K562 (cell line): ENCODE measurements around the gene COA4. TPM values are rescaled to one million over a fixed set of nuclear protein-coding genes. Genes with fewer than 3 reads are reported as not detected.

ENCODE experiments used
- CEBPG ChIP-seq, 3 experiments: fragments of 200-800 bp in 1 of 3; sonication (Bioruptor generic) in 1 of 3; sonication (generic) in 1 of 3; formaldehyde crosslinking in 1 of 3; IDR thresholded peaks in 2 of 3; conservative IDR thresholded peaks in 1 of 3; 2 replicates each; pipeline versions ENCODE4 v1.6.1 to v1.8.0; 2016 to 2022; ENCODE audit warnings: missing compliant biosample characterization in 2 of 3, missing genetic modification characterization in 2 of 3, mild to moderate bottlenecking in 1 of 3, missing genetic modification reagents in 1 of 3
- FOSL1 ChIP-seq: fragments of 200-800 bp; sonication (Bioruptor generic); conservative IDR thresholded peaks from 2 replicates; pipeline ENCODE4 v1.6.1; 2016; ENCODE audit warnings: missing genetic modification characterization, missing compliant biosample characterization
- JUN ChIP-seq, 2 experiments: sonication (generic) in 1 of 2; formaldehyde crosslinking in 1 of 2; IDR thresholded peaks; 2 replicates each; pipeline versions ENCODE4 v1.6.1 to v1.8.0; 2012 to 2022; ENCODE audit warnings: borderline replicate concordance in 2 of 2, mild to moderate bottlenecking in 2 of 2, improper control_type of control experiment in 1 of 2, low read depth in 1 of 2, low read length in 1 of 2, missing genetic modification reagents in 1 of 2
- JUND ChIP-seq, 2 experiments: IDR thresholded peaks; 2 replicates in 1 of 2; 3 replicates in 1 of 2; pipeline ENCODE4 v1.6.1; 2011; ENCODE audit warnings: borderline replicate concordance in 2 of 2, low read depth in 2 of 2, low read length in 2 of 2, improper control_type of control experiment in 1 of 2, missing biosample characterization in 1 of 2, missing genetic modification characterization in 1 of 2, missing genetic modification reagents in 1 of 2
- NR2C1 ChIP-seq, 2 experiments: fragments of 450-650 bp; IDR thresholded peaks; 2 replicates each; pipeline ENCODE4 v1.6.1; 2017; ENCODE audit warnings: mild to moderate bottlenecking in 2 of 2, antibody characterized with exemption in 1 of 2, inconsistent platforms in 1 of 2, missing compliant biosample characterization in 1 of 2, missing genetic modification characterization in 1 of 2
- NR2C2 ChIP-seq, 2 experiments: fragments of 200-800 bp in 1 of 2; sonication (Bioruptor generic) in 1 of 2; sonication (generic) in 1 of 2; formaldehyde crosslinking in 1 of 2; IDR thresholded peaks; 2 replicates each; pipeline versions ENCODE4 v1.6.1 to v1.8.0; 2016 to 2022; ENCODE audit warnings: mild to moderate bottlenecking in 1 of 2, missing compliant biosample characterization in 1 of 2, missing genetic modification characterization in 1 of 2, missing genetic modification reagents in 1 of 2
- PTTG1 ChIP-seq: fragments of 450-650 bp; IDR thresholded peaks from 2 replicates; pipeline ENCODE4 v1.6.1; 2016; ENCODE audit warnings: low read depth, mild to moderate bottlenecking, missing genetic modification characterization, missing compliant biosample characterization
- RAD21 ChIP-seq, 2 experiments: fragments of 250-450 bp in 1 of 2; fragments of 450-650 bp in 1 of 2; sonication (Bioruptor Pico) in 1 of 2; formaldehyde crosslinking in 1 of 2; IDR thresholded peaks in 1 of 2; conservative IDR thresholded peaks in 1 of 2; 2 replicates each; pipeline versions ENCODE4 v1.4.0 to v1.8.0; 2020 to 2022; ENCODE audit warnings: mild to moderate bottlenecking in 2 of 2, moderate library complexity in 1 of 2
- RBM22 ChIP-seq: fragments of 200-400 bp; formaldehyde crosslinking; IDR thresholded peaks from 2 replicates; pipeline ENCODE4 v1.6.1; 2018; ENCODE audit warnings: low read length, low read depth; ENCODE audit not compliant: poor library complexity, severe bottlenecking
- RUNX1 ChIP-seq: sonication (generic); IDR thresholded peaks from 2 replicates; pipeline ENCODE4 v1.6.1; 2016; ENCODE audit warnings: antibody characterized with exemption, low read depth
- SUPT5H ChIP-seq: fragments of 450-650 bp; IDR thresholded peaks from 2 replicates; pipeline ENCODE4 v1.6.1; 2016
- YBX1 ChIP-seq: fragments of 450-650 bp; IDR thresholded peaks from 2 replicates; pipeline ENCODE4 v1.7.1; 2016; ENCODE audit warnings: mild to moderate bottlenecking
- ZBTB33 ChIP-seq: sonication (generic); formaldehyde crosslinking; IDR thresholded peaks from 2 replicates; pipeline ENCODE4 v1.8.1; 2023; ENCODE audit warnings: mild to moderate bottlenecking, missing genetic modification reagents
- polyA plus RNA-seq, 8 experiments: library from polyadenylated mRNA; depleted of rRNA in 4 of 8; stranded (reverse) in 5 of 8; unstranded in 3 of 8; fragments of >200 nt; fragmentation: Nextera tagmentation in 2 of 8; fragmentation: Illumina TruSeq in 1 of 8; extraction: Ambion mirVana in 2 of 8; extraction: Trizol in 1 of 8; gene quantifications; 2 replicates each; pipeline versions ENCODE4 v1.2.1 to v1.2.3, GENCODE V29; 2011 to 2014; ENCODE audit warnings: inconsistent platforms in 1 of 8, missing spikeins in 1 of 8
- total RNA-seq, 7 experiments: library from RNA; depleted of rRNA in 6 of 7; stranded (reverse); fragments of >200 nt in 6 of 7; fragmentation: Illumina TruSeq in 2 of 7; extraction: Trizol in 2 of 7; gene quantifications; 2 replicates each; pipeline versions ENCODE4 v1.2.1 to v1.2.3, GENCODE V29; 2011 to 2021; ENCODE audit warnings: low replicate concordance in 1 of 7
- TF ChIP-seq, protein P1 (sequence below): sonication (generic); formaldehyde crosslinking; IDR thresholded peaks from 2 replicates; pipeline ENCODE4 v1.8.0; 2023; ENCODE audit warnings: missing genetic modification reagents, mild to moderate bottlenecking, borderline replicate concordance
- TF ChIP-seq, protein P2 (sequence below), 2 experiments: fragments of 450-650 bp in 1 of 2; sonication (generic) in 1 of 2; formaldehyde crosslinking in 1 of 2; IDR thresholded peaks in 1 of 2; conservative IDR thresholded peaks in 1 of 2; 2 replicates each; pipeline versions ENCODE4 v1.6.1 to v1.8.1; 2016 to 2023; ENCODE audit warnings: mild to moderate bottlenecking in 2 of 2, moderate library complexity in 2 of 2, inconsistent platforms in 1 of 2, missing genetic modification reagents in 1 of 2

The COA4 gene
- total and polyA plus RNA-seq, 9 of the 15 experiments (the other 6 are each of a cell fraction or from before 2014, with no cell fraction given): 108 to 255 (median 152) TPM

- TF ChIP-seq, protein P1, sequence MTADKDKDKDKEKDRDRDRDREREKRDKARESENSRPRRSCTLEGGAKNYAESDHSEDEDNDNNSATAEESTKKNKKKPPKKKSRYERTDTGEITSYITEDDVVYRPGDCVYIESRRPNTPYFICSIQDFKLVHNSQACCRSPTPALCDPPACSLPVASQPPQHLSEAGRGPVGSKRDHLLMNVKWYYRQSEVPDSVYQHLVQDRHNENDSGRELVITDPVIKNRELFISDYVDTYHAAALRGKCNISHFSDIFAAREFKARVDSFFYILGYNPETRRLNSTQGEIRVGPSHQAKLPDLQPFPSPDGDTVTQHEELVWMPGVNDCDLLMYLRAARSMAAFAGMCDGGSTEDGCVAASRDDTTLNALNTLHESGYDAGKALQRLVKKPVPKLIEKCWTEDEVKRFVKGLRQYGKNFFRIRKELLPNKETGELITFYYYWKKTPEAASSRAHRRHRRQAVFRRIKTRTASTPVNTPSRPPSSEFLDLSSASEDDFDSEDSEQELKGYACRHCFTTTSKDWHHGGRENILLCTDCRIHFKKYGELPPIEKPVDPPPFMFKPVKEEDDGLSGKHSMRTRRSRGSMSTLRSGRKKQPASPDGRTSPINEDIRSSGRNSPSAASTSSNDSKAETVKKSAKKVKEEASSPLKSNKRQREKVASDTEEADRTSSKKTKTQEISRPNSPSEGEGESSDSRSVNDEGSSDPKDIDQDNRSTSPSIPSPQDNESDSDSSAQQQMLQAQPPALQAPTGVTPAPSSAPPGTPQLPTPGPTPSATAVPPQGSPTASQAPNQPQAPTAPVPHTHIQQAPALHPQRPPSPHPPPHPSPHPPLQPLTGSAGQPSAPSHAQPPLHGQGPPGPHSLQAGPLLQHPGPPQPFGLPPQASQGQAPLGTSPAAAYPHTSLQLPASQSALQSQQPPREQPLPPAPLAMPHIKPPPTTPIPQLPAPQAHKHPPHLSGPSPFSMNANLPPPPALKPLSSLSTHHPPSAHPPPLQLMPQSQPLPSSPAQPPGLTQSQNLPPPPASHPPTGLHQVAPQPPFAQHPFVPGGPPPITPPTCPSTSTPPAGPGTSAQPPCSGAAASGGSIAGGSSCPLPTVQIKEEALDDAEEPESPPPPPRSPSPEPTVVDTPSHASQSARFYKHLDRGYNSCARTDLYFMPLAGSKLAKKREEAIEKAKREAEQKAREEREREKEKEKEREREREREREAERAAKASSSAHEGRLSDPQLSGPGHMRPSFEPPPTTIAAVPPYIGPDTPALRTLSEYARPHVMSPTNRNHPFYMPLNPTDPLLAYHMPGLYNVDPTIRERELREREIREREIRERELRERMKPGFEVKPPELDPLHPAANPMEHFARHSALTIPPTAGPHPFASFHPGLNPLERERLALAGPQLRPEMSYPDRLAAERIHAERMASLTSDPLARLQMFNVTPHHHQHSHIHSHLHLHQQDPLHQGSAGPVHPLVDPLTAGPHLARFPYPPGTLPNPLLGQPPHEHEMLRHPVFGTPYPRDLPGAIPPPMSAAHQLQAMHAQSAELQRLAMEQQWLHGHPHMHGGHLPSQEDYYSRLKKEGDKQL (CRISPR knock-in tag): no peak
- TF ChIP-seq CEBPG (CRISPR knock-in tag; IDR thresholded peaks at IDR 0.05) (peak; percentile 35; the same call in 1 of the 2 replicates), CEBPG (tag; conservative IDR thresholded peaks at IDR 0.05 in 1 of 2, IDR thresholded peaks at IDR 0.05 in 1 of 2) (peak in 1 of 2 experiments; percentile 46; a peak in 1 of 4 replicates), JUN (IDR thresholded peaks at IDR 0.05; ENCODE audit: borderline replicate concordance, low read depth, low read length) (0 out of 2 replicates have a peak, but pooled peaks have one; percentile 29), JUN (CRISPR knock-in tag; IDR thresholded peaks at IDR 0.05; ENCODE audit: borderline replicate concordance) (no peak), FOSL1 (peak; percentile 69), RBM22 (no peak), RAD21 (CRISPR knock-in tag; conservative IDR thresholded peaks at IDR 0.05 in 1 of 2, IDR thresholded peaks at IDR 0.05 in 1 of 2) (peak in 1 of 2 experiments; percentile 40; a peak in 2 of 4 replicates), NR2C2 (CRISPR knock-in tag; IDR thresholded peaks at IDR 0.05) (no peak), NR2C2 (tag; IDR thresholded peaks at IDR 0.05) (peak; percentile 8; the same call in 1 of the 2 replicates), YBX1 (no peak), PTTG1 (tag) (no peak), NR2C1 (IDR thresholded peaks at IDR 0.05) (no peak), NR2C1 (tag; IDR thresholded peaks at IDR 0.05) (no peak), JUND (IDR thresholded peaks at IDR 0.05; ENCODE audit: borderline replicate concordance, low read depth, low read length) (peak; percentile 56; the same call in 1 of the 2 replicates), JUND (tag; IDR thresholded peaks at IDR 0.05; ENCODE audit: borderline replicate concordance, low read depth, low read length) (no peak; the same call in 2 of the 3 replicates), RUNX1 (no peak), SUPT5H (no peak), ZBTB33 (CRISPR knock-in tag) (peak; percentile 63; the same call in 1 of the 2 replicates)
- TF ChIP-seq, protein P2, sequence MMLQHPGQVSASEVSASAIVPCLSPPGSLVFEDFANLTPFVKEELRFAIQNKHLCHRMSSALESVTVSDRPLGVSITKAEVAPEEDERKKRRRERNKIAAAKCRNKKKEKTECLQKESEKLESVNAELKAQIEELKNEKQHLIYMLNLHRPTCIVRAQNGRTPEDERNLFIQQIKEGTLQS (IDR thresholded peaks at IDR 0.05): peak; percentile 61
- TF ChIP-seq, protein P2 (CRISPR knock-in tag; conservative IDR thresholded peaks at IDR 0.05): no peak
Measured at GRCh38 chr11:73907191-73907590, 30.5 kb upstream of the COA4 start (continued).
